OCI-M1 (cell line): ENCODE measurements around the gene ADAMTS12.
A peak's percentile ranks its signal among the peaks of the same experiment; 100 is the strongest.

ENCODE experiments used
- DNase-seq: peaks from one replicate; lab custom pipeline; 2025; lab: John Stamatoyannopoulos, UW

The ADAMTS12 gene

GRCh38 chr5:33475706-33476105, 416.1 kb downstream of the ADAMTS12 start:
- peak; percentile 34 for DNase-seq

GRCh38 chr5:33474931-33475499, 416.8 kb downstream of the ADAMTS12 start:
- DNase-seq: peak; percentile 63

GRCh38 chr5:33474004-33474403, 417.8 kb downstream of the ADAMTS12 start:
- DNase-seq: peak; percentile 41
